Measurements from ENCODE around the gene MINK1. TPM values are rescaled to one million over a fixed set of nuclear protein-coding genes. Genes with fewer than 3 reads are reported as not detected.

Gene MINK1
- total RNA-seq, 1 experiment from 2014 or later = 105 TPM

DNA sequence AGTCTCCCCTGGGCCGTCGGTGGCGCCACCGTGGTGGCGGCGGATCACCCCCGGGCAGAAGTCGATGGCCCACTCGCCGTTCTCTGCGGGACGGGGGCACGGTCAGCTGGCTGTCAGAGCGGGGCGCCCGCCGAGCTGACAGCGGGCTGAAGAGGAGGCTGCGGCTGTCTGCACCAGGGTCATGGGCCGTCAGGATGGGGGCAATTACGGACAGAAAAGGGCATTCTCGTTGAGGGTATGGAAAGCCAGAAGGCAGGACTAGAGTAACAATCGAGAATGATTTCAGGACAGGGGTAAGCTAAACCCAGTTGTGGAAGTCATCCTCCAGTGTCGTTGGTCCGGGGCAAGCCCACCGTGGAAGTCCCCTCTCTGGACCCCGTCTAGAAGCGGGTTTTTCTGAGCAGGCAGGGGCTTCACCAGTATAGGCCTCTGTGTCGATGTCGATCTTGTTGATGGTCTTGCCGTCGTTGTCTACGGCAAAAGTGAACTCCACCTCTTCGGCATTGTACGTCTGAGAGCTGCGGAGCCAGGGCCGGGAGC lies 68.0 kb downstream of the MINK1 start:
- CTCF ChIA-PET = interaction anchor here (0.6 to 2.8 kb wide), 6 partner anchors 8 to 191 kb away, joined by 3 to 38 read pairs (median 6); partner anchors contain the start of gene ARRB2
- Mint-ChIP-seq H3K36me3 (peaks cover under 1% of the 10 kb centered on the region; the same call in 1 of the 2 replicates), H3K27me3 (ENCODE audit: low read depth) (peaks cover 10% of the 10 kb centered on the region), H3K4me3 (peak overlapping the region; percentile 81), H3K4me1 (peaks cover 14% of the 10 kb centered on the region), H3K9me3 (no peaks in the 10 kb centered on the region), H3K27ac (no peak overlapping the region)
- TF ChIP-seq, protein P1, sequence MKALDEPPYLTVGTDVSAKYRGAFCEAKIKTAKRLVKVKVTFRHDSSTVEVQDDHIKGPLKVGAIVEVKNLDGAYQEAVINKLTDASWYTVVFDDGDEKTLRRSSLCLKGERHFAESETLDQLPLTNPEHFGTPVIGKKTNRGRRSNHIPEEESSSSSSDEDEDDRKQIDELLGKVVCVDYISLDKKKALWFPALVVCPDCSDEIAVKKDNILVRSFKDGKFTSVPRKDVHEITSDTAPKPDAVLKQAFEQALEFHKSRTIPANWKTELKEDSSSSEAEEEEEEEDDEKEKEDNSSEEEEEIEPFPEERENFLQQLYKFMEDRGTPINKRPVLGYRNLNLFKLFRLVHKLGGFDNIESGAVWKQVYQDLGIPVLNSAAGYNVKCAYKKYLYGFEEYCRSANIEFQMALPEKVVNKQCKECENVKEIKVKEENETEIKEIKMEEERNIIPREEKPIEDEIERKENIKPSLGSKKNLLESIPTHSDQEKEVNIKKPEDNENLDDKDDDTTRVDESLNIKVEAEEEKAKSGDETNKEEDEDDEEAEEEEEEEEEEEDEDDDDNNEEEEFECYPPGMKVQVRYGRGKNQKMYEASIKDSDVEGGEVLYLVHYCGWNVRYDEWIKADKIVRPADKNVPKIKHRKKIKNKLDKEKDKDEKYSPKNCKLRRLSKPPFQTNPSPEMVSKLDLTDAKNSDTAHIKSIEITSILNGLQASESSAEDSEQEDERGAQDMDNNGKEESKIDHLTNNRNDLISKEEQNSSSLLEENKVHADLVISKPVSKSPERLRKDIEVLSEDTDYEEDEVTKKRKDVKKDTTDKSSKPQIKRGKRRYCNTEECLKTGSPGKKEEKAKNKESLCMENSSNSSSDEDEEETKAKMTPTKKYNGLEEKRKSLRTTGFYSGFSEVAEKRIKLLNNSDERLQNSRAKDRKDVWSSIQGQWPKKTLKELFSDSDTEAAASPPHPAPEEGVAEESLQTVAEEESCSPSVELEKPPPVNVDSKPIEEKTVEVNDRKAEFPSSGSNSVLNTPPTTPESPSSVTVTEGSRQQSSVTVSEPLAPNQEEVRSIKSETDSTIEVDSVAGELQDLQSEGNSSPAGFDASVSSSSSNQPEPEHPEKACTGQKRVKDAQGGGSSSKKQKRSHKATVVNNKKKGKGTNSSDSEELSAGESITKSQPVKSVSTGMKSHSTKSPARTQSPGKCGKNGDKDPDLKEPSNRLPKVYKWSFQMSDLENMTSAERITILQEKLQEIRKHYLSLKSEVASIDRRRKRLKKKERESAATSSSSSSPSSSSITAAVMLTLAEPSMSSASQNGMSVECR (CRISPR knock-in tag; IDR thresholded peaks at IDR 0.05; ENCODE audit: borderline replicate concordance) = no peak
- TF ChIP-seq FOXJ3 (CRISPR knock-in tag; IDR thresholded peaks at IDR 0.05; ENCODE audit: borderline replicate concordance) (no peak), ZNF671 (CRISPR knock-in tag; IDR thresholded peaks at IDR 0.05) (no peak), SP1 (CRISPR knock-in tag; conservative IDR thresholded peaks at IDR 0.05) (no peak), TEAD4 (CRISPR knock-in tag; IDR thresholded peaks at IDR 0.05) (no peak), ETV6 (CRISPR knock-in tag; IDR thresholded peaks at IDR 0.05) (no peak), OVOL2 (CRISPR knock-in tag; IDR thresholded peaks at IDR 0.05; ENCODE audit: borderline replicate concordance) (no peak), MXD4 (CRISPR knock-in tag; IDR thresholded peaks at IDR 0.05; ENCODE audit: borderline replicate concordance) (no peak), ZBTB21 (CRISPR knock-in tag; IDR thresholded peaks at IDR 0.05; ENCODE audit: borderline replicate concordance) (no peak; the same call in 1 of the 2 replicates), TEAD1 (CRISPR knock-in tag; IDR thresholded peaks at IDR 0.05) (no peak), CREB1 (CRISPR knock-in tag; IDR thresholded peaks at IDR 0.05) (no peak), JUN (CRISPR knock-in tag; IDR thresholded peaks at IDR 0.05) (no peak), NFATC4 (CRISPR knock-in tag; IDR thresholded peaks at IDR 0.05) (no peak), ZNF232 (CRISPR knock-in tag; IDR thresholded peaks at IDR 0.05) (no peak)
- TF ChIP-seq, protein P2, sequence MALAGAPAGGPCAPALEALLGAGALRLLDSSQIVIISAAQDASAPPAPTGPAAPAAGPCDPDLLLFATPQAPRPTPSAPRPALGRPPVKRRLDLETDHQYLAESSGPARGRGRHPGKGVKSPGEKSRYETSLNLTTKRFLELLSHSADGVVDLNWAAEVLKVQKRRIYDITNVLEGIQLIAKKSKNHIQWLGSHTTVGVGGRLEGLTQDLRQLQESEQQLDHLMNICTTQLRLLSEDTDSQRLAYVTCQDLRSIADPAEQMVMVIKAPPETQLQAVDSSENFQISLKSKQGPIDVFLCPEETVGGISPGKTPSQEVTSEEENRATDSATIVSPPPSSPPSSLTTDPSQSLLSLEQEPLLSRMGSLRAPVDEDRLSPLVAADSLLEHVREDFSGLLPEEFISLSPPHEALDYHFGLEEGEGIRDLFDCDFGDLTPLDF (CRISPR knock-in tag; IDR thresholded peaks at IDR 0.05) = no peak
- TF ChIP-seq, protein P3, sequence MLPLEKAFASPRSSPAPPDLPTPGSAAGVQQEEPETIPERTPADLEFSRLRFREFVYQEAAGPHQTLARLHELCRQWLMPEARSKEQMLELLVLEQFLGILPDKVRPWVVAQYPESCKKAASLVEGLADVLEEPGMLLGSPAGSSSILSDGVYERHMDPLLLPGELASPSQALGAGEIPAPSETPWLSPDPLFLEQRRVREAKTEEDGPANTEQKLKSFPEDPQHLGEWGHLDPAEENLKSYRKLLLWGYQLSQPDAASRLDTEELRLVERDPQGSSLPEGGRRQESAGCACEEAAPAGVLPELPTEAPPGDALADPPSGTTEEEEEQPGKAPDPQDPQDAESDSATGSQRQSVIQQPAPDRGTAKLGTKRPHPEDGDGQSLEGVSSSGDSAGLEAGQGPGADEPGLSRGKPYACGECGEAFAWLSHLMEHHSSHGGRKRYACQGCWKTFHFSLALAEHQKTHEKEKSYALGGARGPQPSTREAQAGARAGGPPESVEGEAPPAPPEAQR (CRISPR knock-in tag; IDR thresholded peaks at IDR 0.05) = no peak
- TF ChIP-seq, protein P4, sequence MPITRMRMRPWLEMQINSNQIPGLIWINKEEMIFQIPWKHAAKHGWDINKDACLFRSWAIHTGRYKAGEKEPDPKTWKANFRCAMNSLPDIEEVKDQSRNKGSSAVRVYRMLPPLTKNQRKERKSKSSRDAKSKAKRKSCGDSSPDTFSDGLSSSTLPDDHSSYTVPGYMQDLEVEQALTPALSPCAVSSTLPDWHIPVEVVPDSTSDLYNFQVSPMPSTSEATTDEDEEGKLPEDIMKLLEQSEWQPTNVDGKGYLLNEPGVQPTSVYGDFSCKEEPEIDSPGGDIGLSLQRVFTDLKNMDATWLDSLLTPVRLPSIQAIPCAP (CRISPR knock-in tag; IDR thresholded peaks at IDR 0.05) = no peak
- TF ChIP-seq, protein P5, sequence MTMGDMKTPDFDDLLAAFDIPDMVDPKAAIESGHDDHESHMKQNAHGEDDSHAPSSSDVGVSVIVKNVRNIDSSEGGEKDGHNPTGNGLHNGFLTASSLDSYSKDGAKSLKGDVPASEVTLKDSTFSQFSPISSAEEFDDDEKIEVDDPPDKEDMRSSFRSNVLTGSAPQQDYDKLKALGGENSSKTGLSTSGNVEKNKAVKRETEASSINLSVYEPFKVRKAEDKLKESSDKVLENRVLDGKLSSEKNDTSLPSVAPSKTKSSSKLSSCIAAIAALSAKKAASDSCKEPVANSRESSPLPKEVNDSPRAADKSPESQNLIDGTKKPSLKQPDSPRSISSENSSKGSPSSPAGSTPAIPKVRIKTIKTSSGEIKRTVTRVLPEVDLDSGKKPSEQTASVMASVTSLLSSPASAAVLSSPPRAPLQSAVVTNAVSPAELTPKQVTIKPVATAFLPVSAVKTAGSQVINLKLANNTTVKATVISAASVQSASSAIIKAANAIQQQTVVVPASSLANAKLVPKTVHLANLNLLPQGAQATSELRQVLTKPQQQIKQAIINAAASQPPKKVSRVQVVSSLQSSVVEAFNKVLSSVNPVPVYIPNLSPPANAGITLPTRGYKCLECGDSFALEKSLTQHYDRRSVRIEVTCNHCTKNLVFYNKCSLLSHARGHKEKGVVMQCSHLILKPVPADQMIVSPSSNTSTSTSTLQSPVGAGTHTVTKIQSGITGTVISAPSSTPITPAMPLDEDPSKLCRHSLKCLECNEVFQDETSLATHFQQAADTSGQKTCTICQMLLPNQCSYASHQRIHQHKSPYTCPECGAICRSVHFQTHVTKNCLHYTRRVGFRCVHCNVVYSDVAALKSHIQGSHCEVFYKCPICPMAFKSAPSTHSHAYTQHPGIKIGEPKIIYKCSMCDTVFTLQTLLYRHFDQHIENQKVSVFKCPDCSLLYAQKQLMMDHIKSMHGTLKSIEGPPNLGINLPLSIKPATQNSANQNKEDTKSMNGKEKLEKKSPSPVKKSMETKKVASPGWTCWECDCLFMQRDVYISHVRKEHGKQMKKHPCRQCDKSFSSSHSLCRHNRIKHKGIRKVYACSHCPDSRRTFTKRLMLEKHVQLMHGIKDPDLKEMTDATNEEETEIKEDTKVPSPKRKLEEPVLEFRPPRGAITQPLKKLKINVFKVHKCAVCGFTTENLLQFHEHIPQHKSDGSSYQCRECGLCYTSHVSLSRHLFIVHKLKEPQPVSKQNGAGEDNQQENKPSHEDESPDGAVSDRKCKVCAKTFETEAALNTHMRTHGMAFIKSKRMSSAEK (CRISPR knock-in tag; IDR thresholded peaks at IDR 0.05; ENCODE audit: borderline replicate concordance) = no peak
- POLR2A ChIA-PET = interaction anchor here (0.6 to 2.0 kb wide), 2 partner anchors 8 to 135 kb away, joined by 7 read pairs; no protein-coding TSS in a partner anchor
- ATAC-seq (no peak), DNase-seq (ENCODE audit: low spot score) (no peak)

Data from WTC11 (cell line).